Stimulated activated CD4-positive, alpha-beta T cell treated with anti-CD3 and anti-CD28 coated beads, Interleukin-15, amount 100 ng/mL, for 24 hours (primary cell): ENCODE results near the gene STAT3.
A peak's percentile ranks its signal among the peaks of the same experiment; 100 is the strongest.
"Not testable (repeated sequence)": the region's sequence is repeated elsewhere in the genome, so short reads cannot be mapped to it uniquely, and the experiment has no call there.

Source experiments
- DNase-seq: peaks from one replicate; pipeline ENCODE4 v3.0.0-alpha.2; 2020

The STAT3 gene

DNA sequence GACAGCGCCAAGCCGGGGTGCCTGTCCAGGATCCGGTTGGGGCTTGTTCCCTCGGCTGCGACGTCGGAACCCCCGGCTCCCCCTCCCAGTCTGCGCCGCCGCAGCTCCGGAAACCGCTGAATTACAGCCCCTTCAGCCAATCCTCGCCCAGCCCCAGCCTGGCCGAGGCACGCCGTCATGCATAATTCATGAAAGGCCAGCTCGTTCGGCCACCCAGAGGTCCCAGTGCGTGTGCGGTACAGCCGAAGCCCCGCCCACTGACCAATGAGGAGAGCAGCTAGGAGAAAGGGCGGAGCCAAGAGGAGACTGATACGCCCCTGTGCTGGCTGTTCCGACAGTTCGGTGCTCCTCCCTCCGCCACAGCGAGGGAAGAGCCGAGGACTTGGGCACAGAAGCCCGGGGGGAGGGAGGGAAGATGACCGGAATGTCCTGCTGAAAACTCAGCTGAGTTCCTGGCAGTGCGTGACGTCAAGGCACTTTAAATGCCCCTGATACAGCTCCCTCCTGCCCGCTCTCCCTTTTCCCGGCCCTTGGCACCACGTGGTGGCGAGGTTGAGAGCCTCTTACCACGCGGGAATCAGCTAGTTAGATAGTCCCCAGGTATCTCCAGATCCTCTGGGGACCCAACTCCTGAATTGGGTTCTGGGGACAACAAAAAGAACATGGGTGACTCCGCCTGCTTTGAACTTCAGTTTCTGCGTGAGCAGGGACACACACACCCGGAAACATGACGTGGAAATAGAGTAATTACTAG, at the start of gene STAT3:
STAT3 (minus strand) TSS at position 62 of the 754 bp plus-strand sequence. CDS start 39,926 bp downstream, outside the sequence.
- peak; percentile 100 for DNase-seq

DNA sequence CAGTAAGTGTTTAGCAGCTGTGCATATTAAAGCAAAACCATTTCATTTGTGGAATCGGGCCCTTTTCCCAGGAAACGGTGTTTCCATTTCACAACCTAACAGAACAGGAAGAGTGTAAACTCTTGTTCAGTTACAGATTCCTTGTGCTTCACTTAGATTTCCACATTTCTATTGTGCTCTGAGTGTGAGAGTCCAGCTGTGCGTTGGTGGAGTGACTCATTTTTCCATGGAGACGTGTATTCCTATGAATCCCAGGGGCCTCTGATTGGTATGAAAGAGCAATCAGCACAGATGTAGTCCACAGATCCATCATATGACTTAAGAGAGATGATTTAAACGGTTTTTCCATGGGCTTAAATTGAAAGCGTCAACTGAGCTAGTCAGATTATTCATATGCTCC, 48.1 kb upstream of the STAT3 start:
- DNase-seq, result no peak

DNA sequence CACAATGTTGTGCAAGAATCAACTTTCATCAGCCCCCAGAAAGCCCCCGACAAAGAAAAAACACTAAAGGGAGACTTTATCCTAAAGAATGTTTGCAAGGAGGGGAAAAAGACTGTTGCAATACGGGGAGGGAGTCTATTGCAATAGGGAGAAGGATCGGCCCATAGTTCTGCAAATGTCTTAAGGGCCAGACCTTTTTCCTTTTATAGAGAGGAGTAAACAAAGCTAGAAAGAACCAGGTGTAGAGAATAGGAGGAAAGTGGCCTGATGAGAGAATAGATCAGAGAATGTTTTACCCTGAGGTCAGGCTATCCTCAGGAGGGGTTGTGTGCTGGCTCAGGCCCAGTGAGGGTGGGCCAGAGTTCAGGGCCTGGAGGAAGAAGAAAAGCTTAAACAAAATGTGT, 43.5 kb upstream of the STAT3 start:
- no peak for DNase-seq

DNA sequence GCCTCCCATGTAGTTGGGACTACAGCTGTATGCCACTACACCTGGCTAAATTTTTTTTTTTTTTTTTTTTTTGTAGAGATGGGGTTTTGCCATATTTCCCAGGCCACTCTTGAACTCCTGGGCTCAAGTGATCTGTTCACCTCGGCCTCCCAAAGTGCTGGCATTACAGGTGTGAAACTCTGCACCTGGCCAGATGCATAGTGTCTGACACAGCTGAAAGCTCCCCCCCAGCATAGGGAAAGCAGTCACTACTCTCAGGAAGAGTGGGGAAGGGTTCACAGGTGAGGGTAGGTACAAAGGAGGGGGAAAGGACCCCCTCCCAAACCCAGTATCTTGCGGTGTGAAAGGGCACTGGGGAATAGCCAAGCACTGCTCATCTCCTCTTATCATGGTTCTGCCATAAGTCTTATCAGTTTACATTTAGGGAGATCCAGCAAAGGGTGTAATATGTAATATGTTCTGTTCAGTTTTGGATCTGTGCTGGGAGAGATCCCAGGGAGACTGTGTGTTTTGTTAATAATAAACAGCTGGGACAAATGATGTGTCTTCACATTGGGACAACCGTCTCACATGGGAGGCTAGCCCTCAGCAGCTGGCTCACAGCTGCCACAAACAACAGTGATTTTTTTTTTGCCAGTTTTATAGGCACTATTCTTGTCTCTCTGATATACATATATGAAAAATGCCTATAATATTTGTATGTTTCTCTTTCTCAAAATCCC, 41.6 kb upstream of the STAT3 start:
- DNase-seq, result no peak

DNA sequence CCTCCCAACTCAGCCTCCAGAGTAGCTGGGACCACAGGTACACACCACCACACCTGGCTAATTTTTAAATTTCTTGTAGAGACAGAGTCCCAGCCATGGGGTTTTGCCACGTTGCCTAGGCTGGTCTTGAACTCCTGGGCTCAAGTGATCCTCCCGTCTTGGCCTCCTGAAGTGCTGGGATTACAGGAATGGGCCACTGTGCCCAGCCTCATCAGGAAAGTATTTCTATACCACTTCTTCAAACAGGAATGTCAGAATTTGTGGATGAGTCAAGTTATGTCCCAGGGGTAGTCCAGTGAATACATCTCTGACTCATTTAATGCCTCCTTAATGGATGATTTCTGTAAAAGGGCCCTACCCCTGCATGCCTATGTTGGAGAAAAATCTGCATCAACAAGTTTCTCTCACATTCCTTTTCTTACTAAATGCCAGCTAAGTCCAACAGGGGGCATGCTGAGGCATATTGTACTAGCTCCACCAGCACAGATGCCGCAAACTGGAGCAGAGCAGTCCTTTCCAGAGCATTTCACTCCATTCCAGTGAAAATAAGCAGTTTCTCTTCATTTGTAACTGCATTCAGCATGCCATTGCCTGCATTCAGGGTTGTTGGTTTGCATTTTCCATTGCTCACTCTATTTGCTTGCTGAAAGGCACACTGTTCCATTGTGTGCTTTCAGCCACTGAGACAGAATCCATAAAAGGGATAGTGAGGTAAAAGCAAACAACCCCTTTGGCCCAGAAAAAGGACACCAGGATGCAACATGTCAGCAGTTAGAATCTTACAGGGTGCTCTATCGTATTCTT, 40.1 kb upstream of the STAT3 start:
- peak; percentile 53 for DNase-seq

DNA sequence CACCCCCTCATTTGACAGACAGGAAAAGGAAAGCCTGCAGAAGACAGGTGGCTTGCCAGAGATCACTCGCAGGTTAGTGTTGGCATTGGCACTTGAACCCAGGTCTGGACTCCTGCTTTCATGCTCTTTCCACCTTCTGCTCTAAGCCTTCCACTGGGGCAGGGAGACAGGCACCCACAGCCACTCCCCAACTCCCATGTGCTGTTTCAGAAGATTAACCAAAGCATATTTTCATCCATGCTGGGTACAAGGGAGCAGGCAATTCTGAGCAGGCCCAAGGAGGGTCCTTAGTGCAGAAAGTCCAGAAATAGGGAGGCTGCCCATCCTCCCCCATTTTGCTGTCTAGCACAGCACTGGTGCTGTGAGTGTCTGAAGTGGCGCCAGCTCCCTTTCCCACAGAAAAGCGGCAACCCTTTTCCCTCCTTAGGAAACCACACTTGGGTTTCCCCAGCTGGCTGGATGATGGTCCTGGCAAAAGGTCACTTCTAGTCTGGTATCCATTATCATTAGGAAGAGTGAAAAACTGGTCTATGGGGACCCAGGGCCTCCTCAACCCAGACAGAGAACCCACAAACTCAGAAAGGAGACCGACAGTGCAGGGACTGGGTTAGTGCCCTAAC, 36.9 kb upstream of the STAT3 start:
- DNase-seq, result no peak

DNA sequence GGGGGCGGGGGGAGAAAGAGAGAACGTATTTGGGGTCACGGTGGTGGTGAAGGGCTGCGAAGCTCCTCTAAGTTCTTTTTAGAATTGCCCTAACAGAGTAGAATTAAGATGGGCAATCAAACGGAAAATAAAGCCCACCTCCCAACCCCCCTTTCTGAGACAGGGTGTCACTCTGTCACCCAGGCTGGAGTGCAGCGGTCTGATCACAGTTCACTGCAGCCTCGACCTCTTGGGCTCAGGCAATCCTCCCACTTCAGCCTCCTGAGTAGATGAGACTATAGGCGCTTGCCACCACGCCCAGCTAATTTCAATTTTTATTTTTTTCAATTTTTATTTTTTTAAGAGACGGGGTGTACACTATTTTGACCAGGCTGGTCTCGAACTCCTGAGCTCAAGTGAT, 35.5 kb upstream of the STAT3 start:
- DNase-seq, result no peak

DNA sequence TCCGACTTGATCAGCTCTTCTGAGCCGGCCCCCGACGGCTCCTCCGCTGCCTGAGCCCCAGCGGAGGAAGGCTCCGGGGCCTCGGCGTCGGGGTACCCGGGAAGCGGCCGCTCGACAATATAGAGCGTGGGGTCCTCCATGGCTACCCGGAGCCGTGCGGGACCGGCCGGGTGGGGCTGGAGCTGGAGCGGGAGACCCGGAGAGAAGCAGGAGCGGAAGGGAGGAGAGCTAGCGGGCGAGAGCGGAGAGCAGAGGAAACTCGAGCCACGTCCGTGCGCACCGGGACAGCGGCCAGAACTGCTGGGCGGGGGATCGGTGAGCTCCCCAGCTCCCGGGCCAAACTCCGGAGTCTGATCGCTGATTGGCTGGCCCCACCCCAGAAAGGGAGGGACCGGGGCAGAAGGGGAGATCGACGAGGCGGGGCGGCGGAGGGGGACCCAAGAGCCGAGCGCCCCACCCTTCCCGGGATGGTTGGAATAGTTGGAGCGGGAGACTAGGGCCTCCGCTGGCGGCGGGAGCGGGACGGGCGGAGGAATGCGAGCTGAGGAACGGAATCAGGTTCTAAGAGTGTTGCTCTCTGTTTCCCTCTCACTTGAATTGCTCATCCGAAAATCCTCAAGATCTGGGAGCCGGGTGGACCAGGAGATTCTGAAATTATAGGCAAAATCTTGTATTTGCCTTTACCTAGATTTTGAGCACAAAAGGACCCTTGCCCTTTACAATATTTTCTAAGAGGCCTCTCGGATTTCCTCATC, 34.9 kb upstream of the STAT3 start, which contains the start of gene CAVIN1:
CAVIN1 (minus strand) TSS at position 299 of the 755 bp plus-strand sequence; CDS start at position 140, 159 bp downstream.
- peak; percentile 58 for DNase-seq

DNA sequence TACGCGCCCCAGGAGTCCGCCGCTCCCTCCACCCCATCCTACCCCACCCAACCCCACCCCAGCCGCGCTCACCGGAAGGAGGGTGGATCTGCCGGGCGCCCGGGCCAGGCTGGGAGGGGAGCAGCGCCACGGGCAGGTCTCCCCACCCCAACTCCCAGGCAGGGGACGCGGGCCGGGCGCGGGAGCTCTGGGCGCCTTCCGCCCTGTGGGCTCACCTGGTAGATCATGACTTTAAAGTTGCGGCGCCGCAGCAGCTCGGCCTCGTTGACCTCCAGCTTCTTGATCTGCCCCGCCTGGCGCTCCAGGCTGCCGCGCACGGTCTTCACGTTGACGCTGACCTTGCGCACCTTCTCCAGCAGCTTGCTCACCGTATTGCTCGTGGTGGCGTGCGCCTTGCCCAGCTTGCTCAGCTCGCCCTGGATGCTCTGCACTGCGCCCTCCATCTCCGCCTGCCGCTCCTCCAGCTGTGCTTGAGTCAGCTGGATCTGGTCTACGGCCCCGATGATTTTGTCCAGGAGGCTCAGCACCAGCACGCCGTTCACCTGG, 34.2 kb upstream of the STAT3 start:
- DNase-seq, result peak; percentile 57

DNA sequence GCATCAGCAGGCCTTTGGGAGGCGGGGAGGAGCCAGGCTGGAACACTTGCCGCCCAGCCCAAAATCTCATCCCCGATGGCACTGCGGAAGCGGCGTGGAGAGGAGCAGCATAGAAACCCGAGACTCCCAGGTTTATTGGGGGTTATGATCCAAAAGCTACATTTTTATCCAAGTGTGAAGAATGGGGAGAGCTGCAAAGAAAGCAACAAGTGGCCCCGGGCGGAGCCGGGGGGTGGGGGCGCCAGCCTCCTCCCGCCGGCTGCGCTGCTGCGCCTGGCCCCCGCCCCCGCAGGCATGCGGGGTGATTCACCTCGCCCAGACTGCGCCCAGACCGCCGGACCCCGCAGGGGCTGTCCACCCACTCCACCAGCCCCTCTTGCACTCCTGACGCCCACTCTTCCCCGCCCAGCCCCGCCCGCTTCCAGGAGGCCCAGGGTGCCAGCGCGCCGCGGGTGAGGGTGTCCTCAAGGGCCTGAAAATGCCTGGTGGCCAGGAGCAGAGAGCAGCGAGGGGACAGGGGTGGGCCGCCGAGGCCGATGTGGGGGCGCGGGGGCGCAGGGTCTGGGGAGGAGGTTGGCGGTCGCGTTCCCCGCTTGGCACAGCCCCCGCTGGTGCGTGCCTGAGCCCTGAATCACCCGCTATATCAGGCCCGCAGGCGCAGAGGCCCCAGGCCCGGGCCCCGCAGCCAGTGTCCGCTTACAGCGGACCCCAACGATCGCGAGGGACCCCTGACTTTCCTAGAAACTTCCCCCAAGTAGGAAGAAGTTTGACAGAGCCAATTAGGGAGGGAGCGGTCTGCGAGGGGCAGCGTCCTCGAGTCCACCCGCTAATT, 33.5 kb upstream of the STAT3 start:
- peak; percentile 22 for DNase-seq

DNA sequence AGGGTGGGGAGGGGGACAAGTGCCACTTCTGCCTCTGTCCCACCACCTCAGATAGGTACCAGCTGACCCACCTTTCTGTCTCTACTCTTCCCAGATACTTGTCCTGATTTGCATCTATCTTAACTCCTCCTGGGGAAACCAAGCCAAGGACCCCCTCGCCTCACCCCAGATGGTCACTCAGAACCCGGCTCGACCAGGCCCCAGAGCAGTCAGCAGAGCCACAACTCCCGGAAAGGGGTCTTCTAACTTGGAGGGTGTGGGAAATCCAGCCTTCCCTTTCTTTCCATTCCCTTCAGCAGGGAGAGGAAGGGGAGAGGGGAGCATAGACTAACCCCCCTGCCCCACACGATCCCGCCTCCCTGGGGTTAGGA, 32.9 kb upstream of the STAT3 start:
- no peak for DNase-seq

DNA sequence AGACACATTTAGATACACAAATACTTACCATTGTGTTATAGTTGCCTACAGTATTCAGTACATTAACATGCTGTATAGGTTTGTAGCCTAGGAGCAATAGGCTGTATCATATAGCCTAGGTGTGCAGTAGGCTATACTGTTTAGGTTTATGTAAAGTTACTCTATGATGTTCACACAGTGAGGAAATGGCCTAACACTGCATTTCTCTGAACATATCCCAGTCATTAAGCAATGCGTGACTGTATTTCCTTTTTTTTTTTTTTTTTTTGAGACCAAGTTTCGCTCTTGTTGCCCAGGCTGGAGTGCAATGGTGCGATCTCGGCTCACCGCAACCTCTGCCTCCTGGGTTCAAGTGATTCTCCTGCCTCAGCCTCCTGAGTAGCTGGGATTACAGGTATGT, 29.7 kb upstream of the STAT3 start:
- not testable (repeated sequence) for DNase-seq

DNA sequence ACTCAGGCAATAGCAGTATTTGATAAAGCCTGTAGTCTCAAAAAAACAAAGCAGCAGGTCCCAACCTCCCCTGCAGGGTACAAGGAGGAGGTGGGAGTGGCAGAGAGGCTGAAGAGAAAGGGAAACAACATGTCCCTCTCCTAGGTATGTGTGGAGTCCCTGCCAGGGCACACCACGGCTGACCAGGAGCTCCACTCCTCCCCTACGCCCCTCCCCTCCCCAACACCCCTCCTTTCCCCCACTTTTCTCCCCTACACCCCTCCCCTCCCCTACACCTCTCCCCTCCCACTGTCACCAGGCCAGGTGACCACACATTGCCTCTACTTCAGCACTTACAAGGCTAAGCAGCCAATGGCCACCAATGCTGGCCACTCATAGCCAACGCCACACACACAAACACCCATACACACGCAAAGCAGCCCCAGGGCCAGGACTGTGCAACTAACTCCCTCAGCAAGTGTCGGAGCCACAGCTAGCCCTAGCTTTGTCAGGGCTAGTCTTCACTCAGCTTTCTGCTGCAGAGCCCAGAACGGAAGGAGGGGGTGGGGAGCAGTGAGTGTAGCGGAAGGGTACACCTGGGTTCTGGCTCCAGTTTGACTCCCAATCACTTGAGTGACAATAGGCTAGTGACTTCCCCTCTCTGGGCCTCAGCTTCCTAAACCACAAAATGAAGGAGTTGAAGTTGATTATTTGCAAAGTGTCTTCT, 26.6 kb upstream of the STAT3 start:
- peak; percentile 78 for DNase-seq

DNA sequence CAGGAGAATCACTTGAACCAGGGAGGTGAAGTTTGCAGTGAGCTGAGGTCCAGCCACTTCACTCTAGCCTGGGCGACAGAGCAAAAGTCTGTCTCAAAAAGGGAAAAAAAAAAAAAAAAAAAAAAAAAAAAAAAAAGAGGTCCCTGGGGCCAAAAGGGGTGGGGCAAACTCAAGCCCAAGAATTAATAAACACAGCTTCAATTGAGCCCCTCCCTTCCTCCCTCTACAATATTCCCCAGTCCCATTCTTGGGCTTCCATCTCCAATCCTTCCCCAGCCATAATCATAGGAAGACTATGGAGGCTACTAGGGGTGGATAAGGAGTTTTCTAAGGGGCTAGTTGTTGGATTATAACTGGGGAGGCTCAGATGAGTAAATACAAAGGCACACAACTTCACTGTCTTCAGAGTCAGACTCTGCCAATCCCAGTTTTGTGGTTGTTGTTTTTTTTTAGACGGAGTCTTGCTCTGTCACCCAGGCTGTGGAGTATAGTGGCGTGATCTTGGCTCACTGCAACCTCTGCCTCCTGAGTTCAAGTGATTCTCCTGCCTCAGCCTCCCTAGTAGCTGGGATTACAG, 25.3 kb upstream of the STAT3 start:
- no peak for DNase-seq

DNA sequence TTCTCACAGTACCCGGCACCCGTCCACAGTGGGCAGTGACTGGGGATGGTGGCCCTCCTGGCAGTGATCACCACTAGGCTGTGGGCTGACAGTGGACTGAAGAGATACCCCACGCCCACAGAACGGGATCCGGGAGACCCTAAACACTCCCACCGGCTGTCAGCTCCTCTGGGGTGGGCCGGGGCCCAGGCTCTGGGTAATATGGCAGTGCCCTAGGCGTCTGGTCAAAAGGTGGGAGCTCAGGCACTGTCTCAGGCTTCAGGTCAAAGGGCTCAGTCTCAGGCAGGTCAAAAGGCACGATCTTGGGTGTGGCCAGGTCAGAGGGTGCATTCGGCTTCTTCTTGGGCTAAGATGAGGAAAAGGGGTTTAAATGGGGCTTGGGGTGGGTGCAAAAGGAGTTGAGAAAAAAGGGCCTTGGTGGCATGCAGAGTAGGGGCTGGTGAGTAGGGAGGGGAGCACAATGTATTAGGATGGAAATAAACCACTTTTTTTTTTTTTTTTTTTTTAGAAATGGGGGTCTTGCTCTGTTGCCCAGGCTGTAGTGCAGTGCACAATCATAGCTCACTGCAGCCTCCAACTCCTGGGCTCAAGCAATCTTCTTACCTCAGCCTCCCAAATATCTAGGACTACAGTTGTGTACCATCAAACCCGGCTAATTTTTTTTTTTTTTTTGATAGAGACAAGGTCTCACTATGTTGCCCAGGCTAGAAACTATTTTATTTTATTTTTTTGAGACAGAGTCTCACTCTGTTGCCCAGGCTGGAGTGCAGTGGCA, 23.9 kb upstream of the STAT3 start:
- DNase-seq, result no peak

DNA sequence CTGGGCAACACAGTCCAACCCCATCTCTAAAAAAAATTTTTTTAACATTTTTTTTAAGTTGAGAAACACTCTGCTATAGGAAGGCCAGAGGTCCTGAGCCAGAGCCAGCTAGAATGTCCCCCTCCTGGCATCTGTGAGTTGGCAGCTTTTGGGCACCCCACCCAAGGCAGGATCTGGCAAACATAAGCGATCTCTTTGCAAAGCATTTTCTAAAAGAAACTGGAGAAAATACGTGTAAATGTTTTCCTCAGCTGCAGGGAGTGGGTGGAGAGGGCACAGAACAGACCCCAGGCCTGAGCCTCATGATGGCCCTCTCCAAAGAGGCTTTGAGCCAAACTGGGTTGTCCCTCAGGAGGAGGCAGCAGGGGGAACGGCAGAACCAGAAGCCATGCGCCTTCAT, 23.1 kb upstream of the STAT3 start:
- DNase-seq, result no peak

DNA sequence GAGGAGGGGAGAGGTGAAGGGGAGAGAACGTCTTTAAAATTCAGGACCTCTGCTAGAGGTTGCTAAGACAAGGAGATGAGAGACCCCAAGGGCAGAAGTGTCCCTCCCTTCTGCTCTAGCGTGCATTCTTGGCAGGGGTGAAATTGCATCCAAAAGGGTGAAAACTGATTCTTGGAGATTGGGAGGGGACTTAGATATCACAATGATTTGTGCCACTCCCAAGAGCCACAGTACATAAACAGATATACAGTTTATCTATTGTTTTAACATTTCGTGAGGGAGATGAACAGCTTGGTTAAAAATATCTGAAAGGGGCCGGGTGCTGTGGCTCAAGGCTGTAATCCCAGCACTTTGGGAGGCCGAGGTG, 22.1 kb upstream of the STAT3 start:
- DNase-seq, result no peak

DNA sequence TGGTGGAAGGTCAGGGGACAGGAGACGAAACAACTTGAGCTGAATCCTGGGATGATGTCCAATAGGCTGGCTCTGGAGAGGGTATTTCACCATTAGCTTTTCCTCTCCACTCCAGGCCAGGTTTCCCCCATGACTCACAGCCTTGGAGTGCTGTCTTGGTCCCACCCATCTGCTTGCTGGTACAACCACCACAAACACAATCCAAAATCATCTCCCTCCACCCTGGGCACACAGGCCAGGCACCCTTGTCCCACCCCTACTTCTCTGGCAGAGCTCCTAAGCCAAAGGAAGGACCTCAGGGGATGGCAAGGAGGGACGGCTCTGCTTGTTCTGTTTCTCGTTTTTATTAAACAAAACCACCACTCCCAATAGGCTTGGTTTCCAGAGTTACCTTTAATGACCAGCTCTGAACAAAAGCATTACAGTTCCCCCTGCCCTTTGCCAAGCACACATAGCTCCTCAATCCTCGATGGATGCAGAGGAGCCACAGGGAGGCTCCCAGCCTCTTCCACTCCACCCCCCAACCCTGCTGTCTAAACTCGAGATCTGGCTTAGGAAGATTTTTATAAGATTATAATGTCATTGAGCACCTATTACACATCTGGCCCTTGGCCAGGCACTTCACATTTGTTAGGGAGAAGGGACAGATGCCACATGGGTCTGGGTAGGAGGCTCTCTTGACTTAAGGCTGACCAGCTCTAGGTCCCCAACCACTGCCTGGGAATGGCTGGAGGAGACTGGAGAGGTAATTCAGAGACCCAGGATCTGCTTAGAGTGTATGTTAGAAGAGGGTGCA, 21.5 kb upstream of the STAT3 start:
- no peak for DNase-seq
